ENCODE measurements around the gene CCDC40.

The CCDC40 gene

DNA sequence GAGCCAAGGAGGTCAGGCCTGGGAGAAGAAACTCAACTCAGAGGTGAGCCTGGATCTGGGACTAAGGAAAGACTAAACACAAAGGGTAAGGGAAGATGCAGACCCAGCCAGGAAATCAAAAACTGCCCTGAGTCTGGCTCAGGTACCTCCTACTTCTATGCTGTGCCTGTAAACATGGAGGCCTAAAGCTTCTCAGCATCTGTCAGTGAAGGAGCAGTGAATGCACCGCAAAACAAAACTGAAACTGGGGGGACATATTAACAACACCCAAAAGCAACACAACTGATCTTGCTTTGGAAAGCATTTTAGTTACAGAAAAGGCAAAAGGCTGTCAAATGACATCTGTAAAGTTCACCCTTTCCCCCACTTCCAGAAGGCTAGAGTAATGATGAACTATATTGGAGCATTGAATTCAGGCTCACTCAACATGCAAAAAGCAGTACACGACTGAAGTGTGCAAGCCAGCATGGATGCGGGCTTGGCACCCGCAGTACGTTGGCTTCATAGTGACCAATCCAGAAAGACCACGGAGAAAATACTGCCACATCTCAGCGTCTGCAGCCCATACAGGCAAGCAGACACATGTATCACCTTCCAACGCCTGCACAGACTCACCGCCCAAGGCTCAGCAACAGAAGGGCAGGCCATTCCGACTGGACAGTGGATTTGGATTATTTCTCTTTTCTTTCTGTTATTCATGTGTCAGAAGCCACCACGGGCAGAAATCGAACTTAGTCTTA lies 4.6 kb upstream of the CCDC40 start:
- TF ChIP-seq, protein P1, sequence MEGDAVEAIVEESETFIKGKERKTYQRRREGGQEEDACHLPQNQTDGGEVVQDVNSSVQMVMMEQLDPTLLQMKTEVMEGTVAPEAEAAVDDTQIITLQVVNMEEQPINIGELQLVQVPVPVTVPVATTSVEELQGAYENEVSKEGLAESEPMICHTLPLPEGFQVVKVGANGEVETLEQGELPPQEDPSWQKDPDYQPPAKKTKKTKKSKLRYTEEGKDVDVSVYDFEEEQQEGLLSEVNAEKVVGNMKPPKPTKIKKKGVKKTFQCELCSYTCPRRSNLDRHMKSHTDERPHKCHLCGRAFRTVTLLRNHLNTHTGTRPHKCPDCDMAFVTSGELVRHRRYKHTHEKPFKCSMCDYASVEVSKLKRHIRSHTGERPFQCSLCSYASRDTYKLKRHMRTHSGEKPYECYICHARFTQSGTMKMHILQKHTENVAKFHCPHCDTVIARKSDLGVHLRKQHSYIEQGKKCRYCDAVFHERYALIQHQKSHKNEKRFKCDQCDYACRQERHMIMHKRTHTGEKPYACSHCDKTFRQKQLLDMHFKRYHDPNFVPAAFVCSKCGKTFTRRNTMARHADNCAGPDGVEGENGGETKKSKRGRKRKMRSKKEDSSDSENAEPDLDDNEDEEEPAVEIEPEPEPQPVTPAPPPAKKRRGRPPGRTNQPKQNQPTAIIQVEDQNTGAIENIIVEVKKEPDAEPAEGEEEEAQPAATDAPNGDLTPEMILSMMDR (IDR thresholded peaks at IDR 0.05; ENCODE audit: insufficient read depth, missing control alignments) = no peak

GRCh38 chr17:80032614-80033171 lies 3.7 kb upstream of the CCDC40 start:
- DNase-seq (ENCODE audit: insufficient read length, low spot score) = no peak
- FAIRE-seq = no peak
- TF ChIP-seq, protein P1 (IDR thresholded peaks at IDR 0.05; ENCODE audit: insufficient read depth, missing control alignments) = no peak

More for the DNA sequence above, 4.6 kb upstream of the CCDC40 start:
- DNase-seq (ENCODE audit: insufficient read length, low spot score) (no peak), FAIRE-seq (no peak)

DNA sequence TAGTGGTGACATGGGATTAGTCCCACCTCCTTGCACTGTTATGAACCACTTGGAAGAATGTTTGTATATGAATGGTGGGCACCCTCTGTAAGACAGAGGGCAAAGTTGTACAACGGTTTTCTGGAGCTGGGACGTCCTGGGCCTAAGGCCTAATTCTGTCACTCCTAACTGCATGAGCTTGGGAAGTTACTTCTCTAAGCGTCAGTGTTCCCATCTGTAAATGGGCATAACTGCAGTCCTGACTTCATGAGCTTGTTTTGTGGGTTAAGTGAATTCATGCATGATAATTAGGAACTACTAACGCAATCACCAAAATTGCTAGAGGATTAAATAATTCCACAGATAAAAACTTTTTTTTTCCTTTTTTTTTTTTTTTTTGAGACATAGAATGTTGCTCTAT lies 2.6 kb upstream of the CCDC40 start:
- TF ChIP-seq, protein P1 (IDR thresholded peaks at IDR 0.05; ENCODE audit: insufficient read depth, missing control alignments) = no peak
- FAIRE-seq = no peak
- DNase-seq (ENCODE audit: insufficient read length, low spot score) = no peak

- FAIRE-seq = no peak
- no peak for DNase-seq (ENCODE audit: insufficient read length, low spot score)
- TF ChIP-seq, protein P1 (IDR thresholded peaks at IDR 0.05; ENCODE audit: insufficient read depth, missing control alignments) = no peak
Observed at GRCh38 chr17:80034791-80035686, 1.4 kb upstream of the CCDC40 start.

- DNase-seq (ENCODE audit: insufficient read length, low spot score) (no peak), FAIRE-seq (no peak)
- TF ChIP-seq, protein P1 (IDR thresholded peaks at IDR 0.05; ENCODE audit: insufficient read depth, missing control alignments) = no peak
Observed at GRCh38 chr17:80035687-80035936, 830 bp upstream of the CCDC40 start, which contains the start of gene TBC1D16. TBC1D16 (minus strand) TSS chr17:80035872; CDS start chr17:80013547, 22,325 bp downstream.

DNA sequence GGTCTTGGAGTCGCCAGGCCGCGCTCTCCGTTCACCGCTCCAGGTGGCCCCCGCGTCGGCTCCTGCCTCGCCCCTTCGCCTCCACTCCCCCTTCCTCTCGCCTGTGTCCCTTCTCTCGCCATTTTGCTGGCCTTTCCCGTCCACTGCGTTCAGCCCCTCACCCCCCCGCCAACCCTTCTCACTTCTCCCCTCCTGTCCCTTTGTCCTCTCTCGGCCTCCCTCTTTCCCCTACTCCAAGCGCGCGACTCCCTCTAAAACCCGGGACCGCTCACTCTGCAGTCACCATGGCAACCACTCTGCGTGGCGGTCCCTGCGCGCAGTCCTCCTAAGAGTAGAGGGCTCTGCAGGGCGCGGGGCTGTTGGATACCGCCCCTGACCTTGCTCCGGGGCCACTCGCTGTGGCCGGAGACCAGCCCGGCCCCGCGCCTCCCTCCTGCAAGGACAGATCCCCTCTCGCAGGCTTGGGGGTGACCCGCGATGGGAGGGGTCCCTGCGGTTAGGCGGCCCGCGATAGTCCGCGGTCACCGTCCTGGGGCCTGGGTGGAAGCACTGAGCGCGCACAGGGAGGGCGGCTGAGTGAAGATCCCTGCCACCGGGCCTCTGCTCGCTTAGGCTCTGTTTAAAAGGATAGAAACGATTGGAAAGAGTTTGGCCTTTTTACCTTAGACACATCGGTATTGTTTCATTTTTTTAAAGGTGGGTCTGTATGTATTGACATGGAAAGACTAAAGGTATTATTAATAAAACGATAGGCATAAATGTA lies 454 bp downstream of the CCDC40 start:
- DNase-seq (ENCODE audit: insufficient read length, low spot score) (no peak), FAIRE-seq (no peak)
- TF ChIP-seq, protein P1 (IDR thresholded peaks at IDR 0.05; ENCODE audit: insufficient read depth, missing control alignments) = no peak
